Fibroblast of lung (primary cell): ENCODE measurements around the gene HPDL.

Experiments
- EZH2 ChIP-seq: IDR thresholded peaks from 2 replicates; pipeline ENCODE4 v1.5.1; 2012; ENCODE audit warnings: low read length, control low read depth, mild to moderate bottlenecking; ENCODE audit errors: missing control alignments
- TF ChIP-seq, protein P1 (sequence below), 2 donors: IDR thresholded peaks in 1 of 2; conservative IDR thresholded peaks in 1 of 2; 1 replicate in 1 of 2; 2 replicates in 1 of 2; pipeline ENCODE4 v1.5.1; 2011 to 2012; ENCODE audit warnings: low read length in 2 of 2, control low read depth in 1 of 2, inconsistent platforms in 1 of 2, low read depth in 1 of 2, mild to moderate bottlenecking in 1 of 2

- TF ChIP-seq, protein P1, sequence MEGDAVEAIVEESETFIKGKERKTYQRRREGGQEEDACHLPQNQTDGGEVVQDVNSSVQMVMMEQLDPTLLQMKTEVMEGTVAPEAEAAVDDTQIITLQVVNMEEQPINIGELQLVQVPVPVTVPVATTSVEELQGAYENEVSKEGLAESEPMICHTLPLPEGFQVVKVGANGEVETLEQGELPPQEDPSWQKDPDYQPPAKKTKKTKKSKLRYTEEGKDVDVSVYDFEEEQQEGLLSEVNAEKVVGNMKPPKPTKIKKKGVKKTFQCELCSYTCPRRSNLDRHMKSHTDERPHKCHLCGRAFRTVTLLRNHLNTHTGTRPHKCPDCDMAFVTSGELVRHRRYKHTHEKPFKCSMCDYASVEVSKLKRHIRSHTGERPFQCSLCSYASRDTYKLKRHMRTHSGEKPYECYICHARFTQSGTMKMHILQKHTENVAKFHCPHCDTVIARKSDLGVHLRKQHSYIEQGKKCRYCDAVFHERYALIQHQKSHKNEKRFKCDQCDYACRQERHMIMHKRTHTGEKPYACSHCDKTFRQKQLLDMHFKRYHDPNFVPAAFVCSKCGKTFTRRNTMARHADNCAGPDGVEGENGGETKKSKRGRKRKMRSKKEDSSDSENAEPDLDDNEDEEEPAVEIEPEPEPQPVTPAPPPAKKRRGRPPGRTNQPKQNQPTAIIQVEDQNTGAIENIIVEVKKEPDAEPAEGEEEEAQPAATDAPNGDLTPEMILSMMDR (conservative IDR thresholded peaks at IDR 0.05 in 1 of 2, IDR thresholded peaks at IDR 0.05 in 1 of 2; ENCODE audit: low read depth in 1 of 2, low read length in 2 of 2): no peak
- no peak for TF ChIP-seq EZH2
These were observed 9.5 kb upstream of the HPDL start for GRCh38 chr1:45317166-45317565.
